Motor neuron (in vitro differentiated cells): Measurements from ENCODE around the gene PODN. TPM values are rescaled to one million over a fixed set of nuclear protein-coding genes. Genes with fewer than 3 reads are reported as not detected.

Experiments
- ATAC-seq, 8 experiments: fragments of 200-7000 bp; cut with Tn5 transposase; replicated peaks in 6 of 8; 2 replicates each; pipeline ENCODE4 v1.8.0; 2021; ENCODE audit warnings: mild to moderate bottlenecking in 8 of 8, moderate library complexity in 8 of 8
- H3K27ac ChIP-seq, 2 donors: fragments of 250-450 bp; sonication (Bioruptor Pico); 2 replicates each; pipeline ENCODE4 v1.9.0; 2021; ENCODE audit warnings: antibody characterized with exemption in 2 of 2, mild to moderate bottlenecking in 2 of 2, moderate library complexity in 1 of 2
- H3K4me1 ChIP-seq, 2 donors: fragments of 250-450 bp; sonication (Bioruptor Pico); replicated peaks in 1 of 2; 2 replicates each; pipeline ENCODE4 v1.6.1; 2021; ENCODE audit warnings: antibody characterized with exemption in 2 of 2, mild to moderate bottlenecking in 2 of 2, moderate library complexity in 1 of 2
- H3K4me3 ChIP-seq, 5 donors: fragments of 250-450 bp; sonication (Bioruptor Pico); 2 replicates each; pipeline ENCODE4 v1.9.0; 2021; ENCODE audit warnings: antibody characterized with exemption in 5 of 5, mild to moderate bottlenecking in 5 of 5, moderate library complexity in 4 of 5
- WGBS, 10 experiments: fragments of 450-650 bp; shearing (Covaris generic); methylation state at CpG; one replicate each; pipeline ENCODE4 v1.0.0; 2022; 5-methylcytosine and 5-hydroxymethylcytosine counted together
- in situ Hi-C, 9 experiments: fragments of 400-800 bp; cut with MboI; loops; one replicate each; pipeline ENCODE4 v1.15.0; 2021; ENCODE audit warnings: low sequenced_read_pairs in 9 of 9, low pct_unique_long_range_greater_than_20kb in 2 of 9; ENCODE audit not compliant: unreplicated experiment in 9 of 9
- total RNA-seq, 8 experiments: library from RNA; unstranded; fragments of 300-600 nt; gene quantifications; 2 replicates each; pipeline versions ENCODE4 v1.2.3 to v1.2.4, GENCODE V29; 2022

The PODN gene
- total RNA-seq, 8 experiments from 2014 or later, result 0.05 to 37.9 (median 1.2) TPM

GRCh38 chr1:53116307-53116810, 54.3 kb downstream of the PODN start:
- WGBS, 10 experiments, result 82 to 100% (median 94%) methylated on average over 1 to 9 of the region's 9 CpGs; no CpG with 5 or more reads in 6 of the 10 experiments
- ATAC-seq, result peak in 1 of 8 experiments; percentile 18
- in situ Hi-C loops, result no loop called here
- no peak overlapping the region for H3K4me3 ChIP-seq
- no peak overlapping the region for H3K27ac ChIP-seq
- peaks cover 19 to 24% of the 10 kb centered on the region in 2 donors for H3K4me1 ChIP-seq

GRCh38 chr1:53116933-53117600, 55.1 kb downstream of the PODN start:
- in situ Hi-C loops, result no loop called here
- ATAC-seq, result peak in 2 of 8 experiments; percentile 23 to 61
- Histone ChIP-seq H3K27ac (no peak overlapping the region), H3K4me1 (peaks cover 25 to 30% of the 10 kb centered on the region in 2 donors), H3K4me3 (no peak overlapping the region)
- 50 to 100% (median 93%) methylated on average over 1 to 10 of the region's 11 CpGs; no CpG with 5 or more reads in 1 of the 10 experiments for WGBS, 10 experiments

- in situ Hi-C loops, result no loop called here
- WGBS, 10 experiments, result 50 to 100% (median 78%) methylated on average over 2 to 8 of the region's 9 CpGs; no CpG with 5 or more reads in 3 of the 10 experiments
- Histone ChIP-seq H3K4me3 (no peak overlapping the region), H3K4me1 (peaks cover 25 to 37% of the 10 kb centered on the region in 2 donors), H3K27ac (no peak overlapping the region)
- ATAC-seq, result no peak
These were observed 55.8 kb downstream of the PODN start for GRCh38 chr1:53117836-53118235.

GRCh38 chr1:53120659-53121058, 58.6 kb downstream of the PODN start:
- ATAC-seq, result no peak

GRCh38 chr1:53121319-53122172, 59.5 kb downstream of the PODN start:
- ATAC-seq, result peak in 5 of 8 experiments; percentile 91 to 93 (median 93)
- Histone ChIP-seq H3K4me1 (peaks cover 18 to 32% of the 10 kb centered on the region in 2 donors), H3K27ac (peak overlapping the region in 1 of 2 donors; percentile 27), H3K4me3 (no peak overlapping the region)
- in situ Hi-C loops, result no loop called here
- 39 to 100% (median 56%) methylated on average over 1 to 6 of the region's 18 CpGs; no CpG with 5 or more reads in 3 of the 10 experiments for WGBS, 10 experiments

More at GRCh38 chr1:53120659-53121058, 58.6 kb downstream of the PODN start:
- H3K27ac ChIP-seq, result no peak overlapping the region
- in situ Hi-C loops, result no loop called here
- no peak overlapping the region for H3K4me3 ChIP-seq
- H3K4me1 ChIP-seq, result peaks cover 25 to 40% of the 10 kb centered on the region in 2 donors
- WGBS, 10 experiments, result 90 to 100% (median 96%) methylated on average over 3 to 10 of the region's 12 CpGs; no CpG with 5 or more reads in 5 of the 10 experiments

GRCh38 chr1:53122201-53122885, 60.3 kb downstream of the PODN start:
- WGBS, 10 experiments, result 60 to 93% (median 79%) methylated on average over 1 to 8 of the region's 10 CpGs; no CpG with 5 or more reads in 4 of the 10 experiments
- peak in 2 of 8 experiments; percentile 7 to 9 for ATAC-seq

GRCh38 chr1:53122961-53123413, 61.0 kb downstream of the PODN start:
- peak in 3 of 8 experiments; percentile 18 to 42 (median 20) for ATAC-seq
- Histone ChIP-seq H3K4me1 (peaks cover 18 to 32% of the 10 kb centered on the region in 2 donors), H3K4me3 (no peak overlapping the region), H3K27ac (no peak overlapping the region)
- in situ Hi-C loops, result no loop called here
- 20 to 90% (median 86%) methylated on average over 1 to 4 of the region's 7 CpGs; no CpG with 5 or more reads in 5 of the 10 experiments for WGBS, 10 experiments

More at GRCh38 chr1:53122201-53122885, 60.3 kb downstream of the PODN start:
- Histone ChIP-seq H3K27ac (no peak overlapping the region), H3K4me3 (no peak overlapping the region), H3K4me1 (peaks cover 18 to 32% of the 10 kb centered on the region in 2 donors)
- in situ Hi-C loops, result no loop called here

GRCh38 chr1:53123453-53124140, 61.6 kb downstream of the PODN start:
- WGBS, 10 experiments, result 5 to 100% (median 96%) methylated on average over 1 to 10 of the region's 19 CpGs; no CpG with 5 or more reads in 5 of the 10 experiments
- peaks cover 18 to 32% of the 10 kb centered on the region in 2 donors for H3K4me1 ChIP-seq
- no peak overlapping the region for H3K27ac ChIP-seq
- no peak overlapping the region for H3K4me3 ChIP-seq
- in situ Hi-C loops, result no loop called here
- peak in 3 of 8 experiments; percentile 10 to 33 (median 15) for ATAC-seq

- no peak overlapping the region for H3K27ac ChIP-seq
- WGBS, 10 experiments, result 0 to 89% (median 63%) methylated on average over 1 to 6 of the region's 6 CpGs; no CpG with 5 or more reads in 1 of the 10 experiments
- H3K4me1 ChIP-seq, result peaks cover 23 to 34% of the 10 kb centered on the region in 2 donors
- H3K4me3 ChIP-seq, result no peak overlapping the region
- in situ Hi-C loops, result no loop called here
- peak in 2 of 8 experiments; percentile 15 for ATAC-seq
These were observed 63.1 kb downstream of the PODN start for GRCh38 chr1:53125122-53125521.

- Histone ChIP-seq H3K4me1 (peaks cover 22 to 37% of the 10 kb centered on the region in 2 donors), H3K4me3 (no peak overlapping the region), H3K27ac (no peak overlapping the region)
- in situ Hi-C loops, result no loop called here
- peak in 3 of 8 experiments; percentile 16 to 70 (median 51) for ATAC-seq
- 0 to 100% (median 76%) methylated on average over 1 to 9 of the region's 10 CpGs; no CpG with 5 or more reads in 2 of the 10 experiments for WGBS, 10 experiments
These were observed 63.8 kb downstream of the PODN start for GRCh38 chr1:53125623-53126360.

GRCh38 chr1:53126495-53126894, 64.5 kb downstream of the PODN start:
- no peak for ATAC-seq
- in situ Hi-C loops, result no loop called here
- Histone ChIP-seq H3K27ac (no peak overlapping the region), H3K4me3 (no peak overlapping the region), H3K4me1 (peaks cover 17 to 31% of the 10 kb centered on the region in 2 donors)
- 0 to 78% (median 65%) methylated on average over 1 of the region's 1 CpG; no CpG with 5 or more reads in 6 of the 10 experiments for WGBS, 10 experiments
